Activated T-cell treated with anti-CD3 and anti-CD28 coated beads for 4 hours (primary cell): ENCODE data around the gene MATN3.

ENCODE experiments used
- DNase-seq: peaks from one replicate; pipeline ENCODE4 v3.0.0-alpha.2; 2020

Gene MATN3

DNA sequence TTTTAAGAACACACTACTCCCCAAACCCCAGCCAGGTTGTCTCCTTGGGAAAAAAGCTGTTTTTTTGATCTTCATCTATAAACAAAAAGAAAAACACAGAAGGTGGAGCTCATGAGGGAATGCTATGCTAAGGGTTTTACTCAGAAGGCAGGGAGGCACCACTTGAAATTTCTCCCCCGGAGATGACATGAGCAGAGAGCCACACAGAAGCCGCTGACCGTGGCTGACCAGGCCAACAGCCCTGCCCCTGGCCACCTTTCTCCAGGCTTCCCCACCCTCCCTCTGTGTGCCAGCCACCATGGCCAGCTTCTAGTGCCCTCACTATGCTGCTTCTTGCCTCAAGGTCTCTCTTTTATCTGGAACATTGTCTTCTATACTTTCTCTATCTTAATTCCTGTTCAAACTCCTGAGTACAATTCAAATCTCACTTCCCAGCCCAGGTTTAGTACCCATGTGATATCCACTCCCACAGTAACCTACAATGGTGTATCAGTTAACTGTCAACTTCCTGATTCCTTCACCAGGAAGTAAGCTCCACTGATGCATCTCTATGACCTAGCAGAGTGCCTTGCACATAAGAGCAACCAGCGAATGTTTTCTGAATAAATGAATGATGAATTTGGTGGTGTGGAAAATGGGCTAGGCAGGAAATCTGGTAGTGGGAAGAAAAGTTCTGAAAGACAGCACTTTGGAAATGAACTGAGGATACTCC lies 23.6 kb upstream of the MATN3 start:
- no peak for DNase-seq

DNA sequence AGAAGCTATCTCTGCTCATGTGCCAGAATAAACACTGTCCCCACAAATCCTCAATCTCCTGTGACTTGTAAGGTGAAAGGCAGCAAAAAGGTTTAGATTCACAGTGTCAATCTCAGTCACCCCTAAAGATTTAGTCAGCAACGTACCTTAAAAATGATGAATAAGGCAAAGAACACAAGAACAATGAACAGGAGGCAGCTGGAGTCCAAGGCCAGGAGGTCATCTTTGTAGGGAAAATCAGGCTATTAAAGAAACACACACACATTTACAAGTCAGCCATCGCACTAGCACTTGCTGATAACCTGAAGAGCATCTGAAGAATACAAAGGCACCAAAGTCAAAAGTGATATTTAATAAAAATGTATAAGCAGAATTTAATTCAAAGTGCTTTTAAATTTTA lies 22.4 kb upstream of the MATN3 start:
- no peak for DNase-seq

DNA sequence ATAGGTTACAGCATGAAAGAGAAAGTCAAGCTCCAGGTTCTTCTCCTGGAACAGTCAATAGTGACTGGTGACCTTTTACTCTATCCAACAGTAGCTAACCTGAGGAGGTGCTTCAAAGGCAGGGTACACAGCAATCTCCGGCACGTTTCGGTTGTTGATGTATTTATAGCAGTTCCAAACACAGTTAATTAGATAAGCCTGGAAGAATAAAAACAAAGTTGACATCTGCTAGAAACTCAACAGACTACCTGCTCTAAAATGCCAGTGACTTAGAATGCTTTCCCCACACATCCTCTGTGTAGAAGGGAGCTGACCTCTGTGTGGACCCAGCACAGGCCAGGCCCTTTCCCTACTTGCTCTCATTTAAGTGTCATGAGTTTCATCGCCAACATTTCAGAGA lies 21.8 kb upstream of the MATN3 start:
- DNase-seq = no peak

DNA sequence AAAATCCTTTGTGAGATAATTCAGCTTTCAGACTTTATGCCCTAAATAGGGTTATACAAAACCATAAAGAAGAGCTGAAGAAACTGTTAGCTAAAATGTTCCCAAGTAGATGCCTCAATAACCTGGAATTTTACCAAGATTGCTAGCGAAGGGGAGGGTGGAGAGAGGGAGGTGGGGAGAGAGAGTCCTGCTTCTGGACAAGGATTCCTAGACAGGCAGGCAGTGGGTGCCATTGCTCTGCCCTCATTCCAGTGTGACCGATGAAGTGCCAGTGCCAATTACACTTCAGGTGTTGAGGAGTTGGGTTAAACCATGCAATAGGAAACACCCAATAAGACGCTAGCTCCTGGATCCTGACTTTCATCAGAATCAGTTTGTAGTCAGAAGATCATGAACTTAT lies 20.9 kb upstream of the MATN3 start:
- DNase-seq = no peak

DNA sequence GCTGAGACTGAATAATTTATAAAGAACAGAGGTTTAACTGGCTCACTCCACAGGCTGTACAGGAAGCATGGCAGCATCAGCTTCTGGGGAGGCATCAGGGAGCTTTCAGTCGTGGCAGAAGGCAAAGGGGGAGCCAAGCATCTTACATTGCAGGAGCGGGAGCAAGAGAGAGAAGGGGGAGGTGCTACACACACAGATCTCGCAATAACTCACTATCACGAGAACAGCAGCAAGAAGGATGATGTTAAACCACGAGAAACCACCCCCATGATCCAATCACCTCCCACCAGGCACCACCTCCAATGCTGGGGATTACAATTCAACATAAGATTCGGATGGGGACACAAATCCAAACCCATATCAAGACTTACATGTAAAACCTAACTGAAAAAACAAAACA lies 17.8 kb upstream of the MATN3 start:
- no peak for DNase-seq

DNA sequence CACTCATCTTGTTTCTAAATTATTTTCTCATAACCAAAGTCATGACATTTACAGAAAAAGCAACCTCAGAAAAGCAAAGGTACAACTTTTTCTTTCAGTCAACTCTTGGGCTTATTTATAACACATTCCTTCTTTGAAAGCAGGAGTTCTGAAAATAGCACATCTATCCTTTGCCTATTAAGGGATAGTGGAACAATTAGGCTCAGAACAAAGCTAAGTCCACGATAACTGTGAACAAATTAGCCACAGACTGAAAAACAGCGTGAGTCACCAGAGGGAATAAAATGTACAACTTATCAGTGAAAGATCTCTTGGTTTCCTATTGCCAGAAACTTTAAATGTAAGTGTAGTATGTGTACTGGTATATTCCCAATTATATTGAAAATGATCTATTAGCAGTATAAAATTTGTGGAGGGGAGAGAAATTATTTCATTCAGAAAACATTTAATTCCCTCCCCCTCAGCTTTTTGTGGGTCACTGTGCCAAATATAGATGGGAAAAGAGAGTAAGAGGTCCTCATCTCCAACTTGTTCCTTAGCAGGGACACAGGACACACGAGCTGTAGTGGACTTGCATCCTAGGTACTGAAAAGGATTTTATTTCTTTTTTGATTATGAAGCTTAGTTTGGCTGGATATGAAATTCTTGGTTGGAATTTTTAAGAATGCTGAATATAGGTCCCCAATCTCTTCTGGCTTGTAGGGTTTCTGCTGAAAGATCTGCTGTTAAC lies 15.4 kb upstream of the MATN3 start:
- no peak for DNase-seq

DNA sequence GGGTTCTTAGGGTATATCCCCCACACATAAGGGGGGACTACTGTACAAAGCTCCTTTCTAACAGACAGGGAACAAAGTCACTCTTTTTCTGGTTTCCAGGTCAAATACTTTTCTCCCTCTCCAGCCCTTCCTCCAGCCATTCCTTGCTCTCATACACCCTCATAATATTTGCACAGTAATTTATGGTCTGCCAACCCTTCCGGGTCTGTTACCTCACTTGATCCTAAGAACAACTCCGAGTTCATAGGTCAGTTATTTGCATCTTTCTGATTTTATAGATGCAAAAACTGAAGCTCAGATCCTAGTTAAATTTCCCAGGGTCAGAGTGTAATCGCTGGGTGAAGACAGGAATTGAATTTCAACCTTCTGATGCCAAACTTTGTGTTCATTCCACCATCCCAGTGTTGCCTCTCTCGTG lies 14.8 kb upstream of the MATN3 start:
- no peak for DNase-seq

DNA sequence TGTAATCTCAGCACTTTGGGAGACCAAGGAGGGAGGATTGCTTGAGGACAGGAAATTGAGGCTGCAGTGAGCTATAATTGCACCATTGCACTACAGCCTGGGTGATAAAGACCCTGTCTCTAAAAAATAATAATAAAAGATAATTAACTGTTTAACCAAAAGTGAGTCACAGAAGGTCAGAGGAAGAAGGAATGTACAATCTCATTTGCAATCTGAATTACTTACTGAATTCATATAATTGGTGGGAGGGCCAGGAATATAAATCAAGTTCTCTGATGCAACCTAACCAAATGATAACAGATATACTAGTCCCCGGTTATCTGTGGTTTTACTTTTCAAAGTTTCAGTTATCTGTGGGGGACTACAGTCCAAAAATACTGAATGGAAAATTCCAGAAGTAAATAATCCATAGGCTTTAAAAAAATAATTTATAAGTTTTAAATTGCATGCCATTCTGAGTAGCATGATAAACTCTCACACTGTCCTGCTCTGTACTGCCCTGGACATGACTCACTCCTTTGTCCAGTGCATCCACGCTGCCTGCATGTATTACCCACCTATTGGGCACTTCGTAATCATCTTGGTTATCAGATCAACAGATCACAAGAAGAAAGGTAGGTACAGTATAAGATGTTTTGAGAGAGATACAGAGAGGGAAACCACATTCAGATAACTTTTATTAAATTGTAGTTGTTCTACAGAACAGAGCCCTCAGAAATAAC lies 12.8 kb upstream of the MATN3 start:
- DNase-seq = no peak

DNA sequence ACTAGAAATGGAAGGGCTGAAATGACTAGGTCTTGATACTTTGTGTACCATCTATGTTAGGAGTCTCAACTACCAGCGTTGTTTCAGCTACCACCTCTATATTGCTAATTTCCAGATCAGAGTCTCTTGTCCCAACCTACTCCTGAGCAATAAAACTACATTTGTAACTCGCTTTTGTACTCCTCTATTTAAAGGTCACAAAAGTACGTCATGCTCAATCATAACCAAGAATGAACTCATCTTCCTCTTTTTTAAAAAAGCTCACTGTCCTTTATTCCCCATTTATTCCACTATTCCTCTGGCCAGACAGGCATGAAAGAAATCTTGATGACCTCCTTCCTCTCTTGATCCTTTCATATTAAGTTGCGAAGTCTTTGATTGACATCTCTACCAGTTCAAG lies 11.2 kb upstream of the MATN3 start:
- DNase-seq = no peak

DNA sequence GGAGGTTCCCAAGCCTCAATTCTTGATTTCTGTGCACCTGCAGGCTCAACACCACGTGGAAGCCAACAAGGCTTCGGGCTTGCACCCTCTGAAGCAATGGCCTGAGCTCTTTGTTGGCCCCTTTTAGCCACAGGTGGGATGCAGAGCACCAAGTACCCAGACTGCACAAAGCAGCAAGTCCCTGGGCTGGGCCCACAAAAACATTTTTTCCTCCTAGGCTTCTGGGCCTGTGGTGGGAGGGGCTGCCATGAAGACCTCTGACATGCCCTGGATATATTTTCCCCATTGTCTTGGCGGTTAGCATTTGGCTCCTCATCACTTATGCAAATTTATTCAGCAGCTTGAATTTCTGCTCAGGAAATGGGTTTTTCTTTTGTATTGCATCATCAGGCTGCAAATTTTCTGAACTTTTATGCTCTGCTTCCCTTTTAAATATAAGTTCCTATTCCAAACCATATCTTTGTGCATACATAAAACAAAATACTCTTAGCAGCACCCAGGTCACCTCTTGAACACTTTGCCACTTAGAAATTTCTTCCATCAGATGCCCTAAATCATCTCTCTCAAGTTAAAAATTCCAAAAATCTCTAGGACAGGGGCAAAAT lies 9.0 kb upstream of the MATN3 start:
- DNase-seq = no peak

DNA sequence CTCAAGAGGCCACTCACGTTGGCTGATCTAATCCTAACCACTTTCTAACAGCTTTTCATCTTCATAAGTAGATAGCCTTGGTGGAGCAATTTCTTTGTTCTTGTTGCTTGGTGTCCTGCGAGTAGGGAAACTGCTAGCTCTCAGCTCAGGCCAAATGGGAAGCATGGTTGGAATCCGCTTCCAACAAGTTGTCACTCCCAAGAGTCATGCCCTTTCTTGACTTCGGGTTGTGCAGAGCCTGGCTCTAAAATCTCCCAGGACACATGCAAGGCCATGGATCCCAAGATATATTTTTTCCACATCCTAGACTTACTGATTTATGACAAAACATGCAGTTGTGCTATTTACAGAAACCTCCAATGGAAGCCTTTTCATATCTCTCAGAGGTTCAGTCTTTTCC lies 7.3 kb upstream of the MATN3 start:
- DNase-seq = no peak

DNA sequence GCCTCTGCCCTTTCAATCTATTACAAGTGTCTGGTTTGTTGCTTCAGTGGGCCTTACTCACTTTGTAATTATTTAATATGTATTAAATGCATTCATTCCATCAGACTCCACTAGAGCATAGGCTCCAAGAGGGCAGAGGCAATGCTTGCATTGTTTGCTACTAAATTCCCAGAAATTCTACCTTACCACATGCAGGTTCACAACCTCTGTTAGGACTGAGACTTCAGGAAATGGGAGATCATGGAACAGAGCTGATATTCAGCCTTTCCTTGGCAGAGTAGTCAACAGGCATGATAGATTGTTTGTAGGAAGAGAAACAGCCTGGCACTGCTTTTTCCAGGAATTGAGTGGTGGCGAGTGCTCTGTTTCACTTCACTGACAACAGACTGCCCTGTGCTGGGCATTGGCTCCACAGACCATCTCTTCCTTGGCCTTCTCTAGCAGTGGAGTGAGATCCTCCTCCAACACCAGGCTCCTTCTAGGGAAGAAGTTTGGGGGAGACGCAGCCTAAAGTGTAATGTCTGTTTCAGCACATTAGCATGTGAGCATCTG lies 6.2 kb upstream of the MATN3 start:
- DNase-seq = no peak

DNA sequence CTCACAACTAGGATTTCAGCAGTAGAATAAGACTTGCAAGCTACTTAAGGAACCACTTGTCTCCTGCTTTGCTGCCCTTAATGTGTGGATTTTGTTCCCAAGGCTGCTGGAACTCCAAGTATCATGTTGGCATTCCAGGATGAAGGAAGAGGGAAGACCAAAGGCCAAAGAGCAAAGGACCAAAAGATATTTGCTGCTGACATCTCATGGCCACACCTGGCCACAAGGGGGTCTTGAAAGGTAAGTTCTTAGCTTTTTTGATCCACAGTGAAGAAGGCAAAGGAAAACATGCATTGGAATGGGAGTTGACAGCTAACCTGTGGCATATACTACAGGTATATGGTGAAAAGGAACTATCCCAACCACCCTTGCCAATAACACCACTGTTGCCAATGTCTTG lies 3.9 kb upstream of the MATN3 start:
- DNase-seq = no peak

DNA sequence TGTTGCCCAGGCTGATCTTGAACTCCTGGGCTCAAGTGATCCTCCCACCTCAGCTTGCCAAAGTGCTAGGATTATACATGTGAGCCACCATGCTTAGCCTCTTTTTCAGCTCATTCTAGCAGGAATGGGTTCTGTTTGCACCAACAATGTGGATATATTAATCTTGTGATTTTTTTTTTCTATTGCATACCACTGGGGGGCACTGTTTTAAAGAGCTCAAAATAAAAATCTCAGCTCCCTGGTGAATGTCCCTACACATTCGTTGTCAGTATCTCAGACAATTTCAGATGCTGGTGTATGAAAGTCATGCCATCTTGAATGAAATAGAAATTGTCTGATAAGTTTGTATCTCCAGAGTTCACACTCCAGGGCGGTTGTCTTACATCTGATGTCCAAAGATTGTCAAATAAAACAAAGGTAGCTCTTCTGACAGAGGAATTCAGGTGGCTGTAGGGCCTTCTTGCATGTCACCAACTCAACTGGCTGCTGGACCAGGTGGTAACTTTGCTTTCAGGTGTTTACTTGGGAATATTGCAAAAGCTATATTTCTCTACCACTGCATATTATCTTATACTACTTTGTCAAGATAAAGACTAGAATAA lies 3.1 kb upstream of the MATN3 start:
- no peak for DNase-seq

DNA sequence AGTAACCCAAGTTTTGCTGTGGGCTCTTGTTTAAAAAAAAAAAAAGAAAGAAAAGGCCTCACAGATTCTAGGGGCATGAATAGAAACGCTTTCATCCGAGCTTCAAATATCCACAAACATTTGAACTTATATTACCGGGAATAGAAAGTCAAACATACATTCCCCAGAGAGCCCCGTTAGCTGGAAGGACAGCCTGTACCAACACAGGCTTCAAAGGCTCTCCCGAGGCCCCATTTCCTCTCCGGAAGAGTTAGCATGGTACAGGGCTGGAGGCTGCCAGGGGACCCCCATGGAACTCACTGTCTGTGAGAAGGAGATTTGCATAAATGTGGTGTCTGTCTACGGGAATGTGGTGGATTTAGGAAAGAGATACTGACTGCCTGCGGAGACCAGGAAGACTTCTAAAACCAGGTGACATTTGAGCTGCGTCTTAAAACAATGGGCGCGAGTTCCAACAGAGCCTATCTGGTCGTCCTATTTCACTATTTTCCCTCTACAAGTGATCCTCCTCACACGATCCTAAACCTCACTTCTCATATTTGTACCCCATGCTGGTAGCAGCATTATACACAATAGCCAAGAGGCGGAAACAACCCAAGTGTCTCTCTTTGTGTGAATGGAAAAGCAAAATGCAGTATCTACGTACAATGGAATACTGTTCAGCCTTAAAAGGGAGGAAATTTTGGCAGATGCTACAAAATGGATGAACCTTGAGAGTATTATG lies 820 bp upstream of the MATN3 start:
- DNase-seq = no peak

DNA sequence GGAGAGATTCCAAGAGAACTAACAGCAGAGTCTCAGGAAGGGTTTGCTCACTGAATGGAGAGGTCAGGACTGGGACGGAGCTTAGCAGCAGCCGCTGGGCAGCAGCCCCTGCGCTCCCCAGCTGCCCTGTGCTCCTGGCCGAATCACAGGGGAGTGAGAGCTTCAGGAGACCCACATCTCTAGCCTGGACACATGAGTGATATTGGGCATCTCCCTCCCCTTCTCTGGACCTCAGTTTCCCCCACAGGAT lies 511 bp downstream of the MATN3 start:
- no peak for DNase-seq

DNA sequence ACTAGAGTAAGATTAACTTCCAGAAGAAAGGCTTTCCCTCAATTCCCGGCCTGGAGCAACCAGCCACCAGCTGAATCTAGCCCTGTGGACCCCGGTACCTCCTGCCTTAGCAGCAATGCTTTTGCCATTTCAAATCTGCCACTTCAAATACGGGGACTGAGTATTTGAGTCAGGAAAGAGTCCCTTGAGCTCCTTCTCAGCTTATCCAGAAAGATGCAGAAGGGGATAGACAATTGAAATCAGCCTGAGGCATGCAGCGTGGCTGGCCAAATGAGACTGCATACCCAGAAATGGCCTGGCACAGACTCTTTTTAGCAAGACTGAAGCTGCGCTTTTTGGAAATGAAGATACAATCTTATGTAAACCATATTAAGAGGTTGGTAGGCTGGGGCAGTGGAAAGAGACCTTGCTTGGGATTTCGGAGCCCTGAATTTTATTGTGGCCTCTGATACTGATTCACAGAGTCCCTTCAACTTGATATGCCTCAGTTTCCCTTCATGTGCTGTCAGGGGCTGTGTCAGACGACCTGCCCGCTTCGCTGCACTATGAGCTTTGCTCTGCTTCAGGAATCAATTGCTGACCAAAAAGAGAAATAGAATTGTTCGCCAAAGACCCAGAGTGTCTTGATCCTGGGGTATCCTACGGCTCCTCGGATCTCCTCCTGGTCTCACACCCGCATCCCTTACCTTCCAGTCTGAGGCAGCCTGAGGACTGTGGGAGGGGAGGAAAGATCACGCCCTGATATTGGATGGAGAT lies 1.0 kb downstream of the MATN3 start:
- no peak for DNase-seq

DNA sequence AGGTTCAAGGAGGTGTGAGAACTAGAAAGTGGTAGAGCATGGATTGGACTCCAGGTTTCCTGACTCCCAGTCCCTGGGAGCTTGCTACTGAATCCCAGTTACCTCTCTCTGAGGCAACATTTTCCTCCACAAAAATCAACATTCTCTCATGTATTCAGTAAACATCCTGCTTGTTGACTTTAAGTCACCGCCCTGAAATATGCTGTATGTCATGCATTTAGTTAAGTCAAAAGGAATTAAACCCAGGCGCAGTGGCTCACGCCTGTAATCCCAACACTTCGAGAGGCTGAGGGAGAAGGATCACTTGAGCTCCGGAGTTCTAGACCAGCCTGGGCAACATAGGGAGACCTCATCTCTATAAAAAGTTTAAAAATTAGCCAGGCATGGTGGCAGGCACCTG lies 3.8 kb downstream of the MATN3 start:
- DNase-seq = no peak

DNA sequence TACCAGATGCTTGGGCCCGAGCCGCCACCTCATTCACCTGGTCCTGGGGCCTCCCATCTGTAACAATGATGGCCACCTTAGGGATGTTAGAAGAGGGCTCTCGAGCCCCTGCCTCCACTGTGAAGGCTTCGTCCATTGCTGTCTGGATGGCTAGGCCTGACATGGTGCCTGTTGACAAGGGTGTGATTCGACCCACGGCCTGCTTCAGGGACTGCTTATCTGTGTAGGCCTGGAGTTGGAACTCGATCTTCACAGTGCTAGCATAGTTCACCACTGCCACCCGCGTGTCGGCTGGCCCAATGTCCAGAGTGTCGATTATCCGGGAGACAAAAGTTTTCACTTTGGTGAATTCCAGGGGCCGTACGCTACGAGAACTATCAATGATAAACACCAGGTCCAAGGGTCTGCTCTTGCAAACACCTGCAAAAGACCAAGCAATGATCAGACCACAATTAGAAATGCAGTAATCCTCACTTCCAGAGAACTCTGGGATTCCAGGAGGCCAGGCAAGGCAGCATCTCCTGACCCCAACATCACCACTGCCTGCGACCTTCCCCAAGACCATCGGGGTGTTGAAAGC lies 6.5 kb downstream of the MATN3 start:
- no peak for DNase-seq

DNA sequence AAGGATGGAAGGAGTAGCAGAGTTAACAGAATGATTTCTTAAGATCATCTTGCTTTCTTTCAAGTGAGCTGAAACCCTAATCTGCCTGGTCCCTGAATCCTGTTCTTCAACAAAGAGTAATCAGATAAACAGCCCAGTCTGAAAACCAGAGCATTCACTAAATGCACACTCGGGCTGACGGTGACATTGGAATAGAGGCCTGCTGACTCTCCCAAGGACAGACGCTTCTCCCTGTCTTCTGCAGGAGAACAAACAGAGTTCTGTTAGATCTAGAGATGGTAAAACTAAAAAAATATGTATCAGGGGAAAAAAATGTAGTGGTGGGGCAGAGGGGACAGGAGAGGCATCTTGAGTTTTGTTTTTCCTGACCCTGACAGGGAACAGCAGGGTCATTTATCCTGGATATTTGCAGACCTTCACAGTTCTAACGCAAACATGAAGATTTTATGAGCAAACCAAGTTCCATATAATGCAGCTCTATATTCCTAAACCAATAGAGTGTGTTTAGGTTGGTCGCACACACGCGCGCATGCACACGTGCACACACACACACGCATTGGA lies 7.3 kb downstream of the MATN3 start:
- DNase-seq = no peak

DNA sequence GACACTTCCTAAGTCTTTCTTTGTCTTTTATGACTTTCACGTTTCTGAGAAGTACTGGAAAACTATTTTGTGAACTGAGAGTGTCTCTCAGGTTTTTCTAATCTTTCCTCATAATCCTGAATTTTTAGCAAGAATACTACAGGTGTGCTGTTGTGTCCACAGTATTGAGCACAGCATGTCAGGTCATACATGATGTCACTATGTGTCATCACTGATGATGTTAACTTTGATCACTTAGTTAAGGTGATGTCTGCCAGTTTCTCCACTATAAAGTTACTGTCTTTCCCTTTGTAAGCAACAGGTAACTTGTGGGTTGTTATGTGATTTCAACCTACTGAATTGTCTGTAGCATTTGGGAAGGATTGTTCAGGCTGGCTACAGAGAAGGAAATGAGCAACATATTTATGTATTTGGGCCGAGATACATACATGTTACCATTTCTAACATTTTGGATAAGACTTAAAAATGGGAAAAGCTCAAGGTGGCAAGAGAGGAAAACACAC lies 11.1 kb downstream of the MATN3 start:
- no peak for DNase-seq
